NCI-H345 treated with DMSO at 0.1 percent for 48 hours (cell line): ENCODE results near the gene GFAP.

Source experiments
- DNase-seq: peaks from one replicate; lab custom pipeline; 2025; ENCODE audit not compliant: unreplicated experiment; lab: John Stamatoyannopoulos, UW

GFAP gene

DNA sequence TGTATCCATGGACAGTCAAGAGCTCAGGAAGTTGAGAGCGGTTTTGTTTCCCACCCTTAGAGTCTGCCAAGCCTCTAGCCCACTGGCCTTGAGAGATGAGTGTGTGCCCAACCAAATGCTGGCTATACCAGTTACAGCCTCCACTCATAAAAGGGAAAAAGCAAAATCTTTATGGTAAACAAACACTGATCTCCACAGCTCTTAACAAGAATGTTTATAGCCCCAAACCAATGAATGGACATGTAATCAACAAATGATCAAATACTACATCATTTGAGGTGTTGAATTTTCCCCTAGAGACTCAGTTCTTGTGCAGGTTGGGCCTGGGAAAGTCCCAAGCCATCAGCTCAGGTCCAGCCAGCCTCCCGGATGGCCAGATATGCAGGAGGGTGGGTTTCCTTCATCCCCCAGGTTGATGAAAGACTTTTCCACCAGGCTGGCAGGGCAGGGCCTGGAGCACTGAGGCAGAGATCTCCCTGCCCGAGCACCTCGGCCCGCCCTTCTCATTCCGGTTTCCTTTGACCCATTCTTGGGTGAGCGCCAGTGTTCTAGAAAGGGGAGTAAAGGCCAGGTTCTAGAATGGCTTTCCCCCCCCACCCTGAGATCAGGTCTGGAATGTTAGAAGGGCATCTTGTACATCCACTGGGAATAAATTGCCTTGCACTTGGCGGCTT lies 12.2 kb downstream of the GFAP start:
- DNase-seq = no peak

DNA sequence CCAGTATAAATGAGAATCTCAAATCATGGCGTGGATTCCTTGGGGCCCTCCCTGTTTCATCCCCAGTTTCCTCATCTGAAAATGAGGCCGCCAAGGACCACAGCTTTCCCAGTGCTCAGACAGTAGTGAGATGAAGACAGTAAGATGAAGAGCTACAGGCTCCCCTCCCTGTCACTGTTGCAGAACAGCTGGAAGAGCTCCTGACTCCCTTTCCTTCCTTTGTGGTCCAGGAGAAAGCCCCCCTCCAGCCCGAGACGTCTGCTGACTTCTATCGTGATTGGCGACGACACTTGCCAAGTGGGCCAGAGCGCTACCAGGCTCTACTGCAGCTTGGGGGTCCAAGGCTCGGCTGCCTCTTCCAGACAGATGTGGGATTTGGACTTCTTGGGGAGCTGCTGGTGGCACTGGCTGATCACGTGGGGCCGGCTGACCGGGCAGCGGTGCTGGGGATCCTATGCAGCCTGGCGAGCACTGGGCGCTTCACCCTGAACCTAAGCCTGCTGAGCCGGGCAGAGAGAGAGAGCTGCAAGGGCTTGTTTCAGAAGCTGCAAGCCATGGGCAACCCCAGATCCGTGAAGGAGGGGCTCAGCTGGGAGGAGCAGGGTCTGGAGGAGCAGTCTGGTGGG lies 13.1 kb downstream of the GFAP start:
- DNase-seq = no peak

DNA sequence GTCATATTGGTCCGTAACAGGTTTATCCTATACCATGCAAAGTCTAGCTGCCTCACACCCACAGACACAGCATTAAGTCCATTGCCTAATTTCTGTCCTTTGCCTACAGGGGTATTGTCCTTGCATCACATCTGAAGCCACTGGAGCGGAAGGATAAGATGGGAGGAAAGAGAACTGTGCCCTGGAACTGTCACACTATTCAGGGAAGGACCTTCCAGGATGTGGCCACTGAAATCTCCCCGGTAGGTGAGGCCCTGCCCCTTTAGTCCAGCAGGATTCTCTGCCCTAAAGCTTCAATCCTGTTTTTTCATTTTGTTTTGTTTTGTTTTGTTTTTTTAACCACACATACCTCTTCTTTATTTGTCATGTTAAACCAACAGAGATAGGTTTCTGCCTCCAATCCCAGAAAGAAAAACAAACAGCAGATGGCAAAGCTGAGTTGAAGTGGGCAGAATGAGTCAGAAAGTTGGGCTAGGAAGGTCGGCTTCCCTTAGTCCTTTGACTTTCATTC lies 13.8 kb downstream of the GFAP start:
- DNase-seq = no peak

DNA sequence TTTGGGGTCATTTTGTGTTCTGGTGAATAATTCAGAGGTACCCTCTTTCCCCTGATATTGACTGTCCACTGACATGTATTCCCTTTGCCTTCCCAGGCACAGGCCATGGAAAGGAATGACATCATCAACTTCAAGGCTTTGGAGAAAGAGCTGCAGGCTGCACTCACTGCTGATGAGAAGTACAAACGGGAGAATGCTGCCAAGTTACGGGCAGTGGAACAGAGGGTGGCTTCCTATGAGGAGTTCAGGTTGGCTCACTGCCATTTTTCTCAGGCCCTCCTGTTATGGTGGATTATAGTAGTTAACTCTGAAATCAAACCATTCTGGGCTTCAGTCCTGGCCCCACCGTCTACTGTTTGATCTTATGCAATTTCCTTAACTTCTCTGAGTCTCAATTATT lies 14.4 kb downstream of the GFAP start:
- DNase-seq = no peak

DNA sequence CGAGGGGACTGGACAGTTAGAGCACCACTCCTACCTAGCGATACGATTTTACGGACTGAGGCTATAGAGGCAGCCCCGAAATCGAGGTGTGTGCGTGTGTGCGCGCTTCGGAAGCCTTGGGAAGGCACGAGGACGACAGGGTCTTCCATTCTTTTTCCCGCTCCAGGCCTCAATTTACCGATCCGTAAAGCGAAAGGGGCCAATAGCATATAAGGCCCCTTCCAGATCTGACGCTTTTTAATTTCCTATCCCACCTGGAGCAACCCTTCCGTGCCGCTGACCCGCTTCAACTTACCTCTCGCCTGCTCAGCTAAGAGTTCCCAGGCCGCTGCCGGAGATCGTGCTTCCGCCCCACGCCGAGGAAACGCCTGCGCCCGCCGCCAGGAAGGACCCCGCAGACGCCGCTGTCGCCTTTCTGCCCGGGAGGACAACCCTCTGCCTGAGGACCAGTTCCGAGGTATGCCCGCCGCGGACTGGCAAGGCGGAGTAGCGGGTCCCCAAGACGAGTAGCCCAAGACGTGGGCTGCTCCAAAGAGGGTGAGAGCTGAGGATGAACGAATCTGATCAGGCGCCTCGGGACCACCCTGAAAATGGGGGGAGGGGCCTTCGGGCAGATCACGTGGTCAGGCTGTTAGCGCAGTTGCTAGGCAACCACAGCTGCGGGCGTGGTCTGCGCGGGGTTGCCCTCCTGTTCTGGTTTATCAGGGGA lies 16.1 kb downstream of the GFAP start, which contains the start of gene EFTUD2:
TSS of gene EFTUD2 (minus strand) at position 372 of the 709 bp plus-strand sequence. CDS start 4,924 bp downstream, outside the sequence.
- peak; percentile 86 for DNase-seq

DNA sequence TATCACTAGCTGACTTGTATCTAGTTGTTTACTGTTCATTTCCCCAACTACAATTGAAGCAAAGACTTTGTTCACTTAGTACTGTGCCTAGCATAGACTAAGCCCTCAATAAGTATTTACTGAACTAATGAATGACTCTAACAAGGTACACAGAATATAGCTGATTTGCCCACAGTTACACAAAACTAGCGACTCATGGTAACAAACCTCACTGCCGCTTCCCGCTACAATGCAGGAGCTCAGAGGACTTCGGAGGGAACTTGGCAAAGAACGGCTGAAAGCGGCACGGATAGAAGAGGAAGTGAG lies 16.6 kb downstream of the GFAP start:
- peak; percentile 14 for DNase-seq

DNA sequence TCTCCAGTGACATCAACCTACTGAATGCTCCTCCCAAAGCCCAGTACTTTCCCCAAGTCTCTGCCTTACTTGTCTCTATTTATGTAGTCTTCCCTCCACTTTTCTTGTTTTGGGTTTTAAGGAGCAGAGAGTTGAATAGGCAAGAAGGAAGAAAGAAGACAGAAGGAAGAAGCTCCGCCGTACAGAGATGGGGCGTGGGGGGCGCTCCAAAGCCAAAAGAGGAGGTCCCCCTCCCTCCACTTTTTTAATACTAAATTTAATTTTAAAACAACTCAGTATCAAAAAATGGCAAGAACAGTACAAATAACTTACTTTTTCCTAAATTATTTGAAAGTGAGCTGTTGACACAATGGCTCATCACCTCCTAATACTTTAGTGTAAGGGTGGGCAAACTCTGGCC lies 20.7 kb downstream of the GFAP start:
- DNase-seq = no peak

DNA sequence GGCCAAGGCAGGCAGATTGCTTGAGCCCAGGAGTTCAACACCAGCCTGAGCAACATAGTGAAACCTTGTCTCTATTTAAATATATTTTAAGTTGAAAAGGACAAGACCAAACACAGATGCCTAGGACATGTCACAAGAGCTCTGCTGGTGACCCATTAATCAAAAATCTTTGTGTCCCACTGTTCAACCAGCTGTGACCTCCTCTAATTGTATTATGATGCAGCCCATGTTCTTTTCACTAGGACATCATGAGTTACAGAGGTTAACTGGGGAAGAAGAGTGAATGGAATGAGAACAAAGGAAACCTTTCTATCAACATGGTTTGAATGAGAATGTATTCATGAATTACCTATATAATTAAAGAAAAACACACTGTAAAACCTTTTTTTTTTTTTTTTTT lies 23.1 kb downstream of the GFAP start:
- no peak for DNase-seq

DNA sequence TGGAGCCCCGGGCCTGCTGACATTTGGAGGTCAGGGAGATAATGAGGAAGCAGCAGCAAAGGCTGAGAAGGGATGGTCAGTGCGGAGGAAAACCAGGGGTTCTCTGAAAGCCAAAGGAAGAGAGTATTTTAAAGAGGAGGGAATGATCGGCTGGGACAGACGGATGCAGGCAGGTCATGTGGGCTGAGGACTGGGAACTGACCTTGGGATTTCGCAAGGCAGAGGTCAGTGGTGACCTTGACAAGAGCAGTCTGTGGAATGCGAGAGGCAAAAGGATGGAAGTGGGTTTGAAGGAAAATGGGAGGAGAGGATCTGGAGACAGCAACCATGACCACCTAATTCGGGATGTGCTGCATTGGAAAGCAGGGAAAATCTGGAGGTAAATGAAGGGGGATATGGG lies 26.3 kb downstream of the GFAP start:
- no peak for DNase-seq

DNA sequence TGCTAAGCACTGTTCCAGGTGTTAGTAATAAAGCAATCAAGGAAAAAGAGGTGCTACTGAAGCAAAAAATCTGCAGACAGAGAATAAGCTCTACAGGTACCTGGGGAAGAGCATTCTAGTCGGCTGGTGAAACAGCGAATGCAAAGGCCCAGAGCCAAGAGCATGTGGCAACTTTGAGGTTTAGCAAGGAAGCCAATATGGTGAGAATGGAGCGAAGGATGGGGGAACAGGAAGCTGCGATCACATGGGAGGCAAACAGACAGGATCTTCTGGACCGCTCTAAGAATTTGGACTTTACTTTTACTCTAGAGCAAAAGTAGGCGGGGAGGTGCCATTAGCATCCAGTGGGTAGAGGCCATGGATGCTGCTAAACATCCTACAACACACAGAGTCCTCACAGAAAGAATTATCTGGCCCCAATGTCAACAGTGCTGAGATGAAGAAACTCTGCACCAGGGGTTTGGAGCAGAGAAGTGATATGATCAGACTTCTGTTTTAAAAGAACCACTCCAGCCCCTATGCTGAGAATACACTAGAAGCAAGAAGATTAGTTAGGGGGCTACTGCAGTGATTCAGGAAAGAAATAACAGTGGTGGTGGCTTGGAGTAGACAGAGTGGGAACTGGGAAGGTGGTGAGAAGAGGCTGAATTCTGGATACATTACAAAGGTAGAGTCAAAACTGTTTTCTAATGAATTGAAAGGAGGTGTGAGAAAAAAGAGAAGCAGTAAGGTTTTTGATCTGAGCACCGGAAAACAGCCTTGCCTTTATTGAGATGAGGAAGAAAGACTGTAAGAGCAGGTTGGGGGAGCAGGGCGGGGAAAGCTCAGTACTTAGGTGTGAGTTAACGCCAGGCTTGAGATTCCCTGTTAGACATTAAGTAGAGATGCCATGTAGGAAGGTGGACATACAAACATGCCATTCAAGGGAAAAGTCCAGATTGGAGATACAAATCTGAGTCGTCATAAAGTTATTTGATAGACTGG lies 27.0 kb downstream of the GFAP start:
- DNase-seq = no peak

DNA sequence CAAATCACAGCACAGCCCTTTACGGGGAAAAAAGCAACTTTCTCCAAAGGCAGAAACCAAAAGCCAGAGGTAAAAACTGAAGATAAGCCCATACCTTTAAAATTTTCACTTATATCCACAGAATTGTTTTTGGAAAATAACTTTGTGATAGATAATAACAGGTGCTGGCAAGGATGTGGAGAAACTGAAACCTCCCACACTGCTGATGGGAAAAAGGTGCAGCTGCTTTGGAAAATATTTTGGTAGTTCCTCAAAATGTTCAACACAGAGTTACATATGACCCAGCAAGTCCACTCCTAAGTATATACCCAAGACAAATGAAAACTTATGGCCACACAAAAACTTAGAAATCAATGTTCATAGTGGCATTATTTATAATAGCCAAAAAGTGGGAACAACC lies 28.3 kb downstream of the GFAP start:
- no peak for DNase-seq

DNA sequence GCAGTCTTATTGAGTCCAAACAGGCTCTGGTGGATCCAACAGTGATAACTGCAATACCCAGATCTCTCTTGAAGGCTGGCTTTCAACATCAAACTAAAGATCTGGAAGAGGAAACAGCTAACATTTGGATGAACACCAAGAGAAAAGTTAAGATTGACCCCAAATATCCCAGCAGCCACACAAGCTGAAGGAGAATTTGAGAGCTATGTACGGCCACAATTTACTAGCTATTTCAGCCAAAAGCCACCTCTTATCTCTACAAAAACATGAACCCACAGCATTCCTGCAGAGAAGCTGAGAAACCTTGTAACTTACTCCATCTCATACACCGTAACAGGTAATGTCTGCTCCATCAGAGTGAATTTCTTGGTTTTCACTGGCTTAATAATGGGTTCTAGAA lies 30.4 kb downstream of the GFAP start:
- DNase-seq = no peak

DNA sequence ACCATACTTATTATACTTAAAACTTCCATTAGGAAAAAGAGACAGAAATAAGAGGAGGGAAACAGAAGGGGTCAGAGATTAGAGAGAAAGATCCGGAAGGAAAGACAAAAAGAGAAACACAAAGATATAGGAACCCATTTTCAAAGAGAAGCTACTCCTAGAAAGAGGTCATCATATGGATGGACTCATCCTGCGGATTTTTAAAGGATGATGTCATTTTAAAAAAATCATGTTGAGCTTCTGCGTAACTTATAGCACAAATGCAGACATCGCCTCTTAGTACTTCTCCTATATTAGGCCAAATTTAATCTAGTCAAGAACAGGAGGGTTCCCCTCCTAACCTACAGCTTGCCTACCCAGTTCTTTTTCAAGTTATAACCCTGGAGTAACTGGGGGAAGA lies 34.2 kb downstream of the GFAP start:
- DNase-seq = no peak

DNA sequence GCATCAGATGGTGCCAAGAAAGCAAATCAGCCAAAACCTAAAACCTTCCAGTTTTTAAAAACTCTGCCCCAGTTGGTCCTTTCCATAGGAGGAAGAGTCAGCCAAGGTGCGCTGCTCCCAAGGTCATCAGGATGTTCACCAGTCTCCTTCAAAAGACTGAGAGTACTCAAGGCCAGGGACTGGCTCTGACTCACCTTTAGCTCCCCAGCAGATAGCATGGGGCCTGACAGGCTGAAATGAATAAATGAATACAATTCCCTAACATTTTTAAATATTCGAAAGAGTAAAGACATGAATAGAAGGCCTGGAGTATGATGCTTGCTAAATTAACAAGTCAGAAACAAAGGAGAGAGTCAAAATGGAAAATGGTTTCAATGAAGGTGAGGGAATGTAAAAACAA lies 35.2 kb downstream of the GFAP start:
- no peak for DNase-seq

DNA sequence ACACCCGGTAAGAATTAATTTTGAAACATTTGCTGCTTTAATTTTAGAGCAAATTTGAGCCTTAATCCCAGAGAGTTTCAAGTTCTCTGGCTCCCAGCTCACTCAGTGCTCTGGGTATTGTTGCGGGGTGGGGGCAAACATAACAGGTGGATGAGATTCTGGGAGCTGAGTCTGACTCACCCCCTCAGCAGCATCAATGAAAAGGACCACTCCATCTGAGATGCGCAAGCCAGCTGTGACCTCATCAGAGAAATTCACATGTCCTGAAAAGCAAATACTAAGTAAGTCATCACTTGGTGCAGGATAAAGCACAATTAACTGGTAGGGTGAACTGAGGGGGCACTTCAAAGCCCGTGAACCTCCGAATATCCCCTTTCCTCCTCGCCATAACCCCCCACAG lies 35.9 kb downstream of the GFAP start:
- DNase-seq = no peak

DNA sequence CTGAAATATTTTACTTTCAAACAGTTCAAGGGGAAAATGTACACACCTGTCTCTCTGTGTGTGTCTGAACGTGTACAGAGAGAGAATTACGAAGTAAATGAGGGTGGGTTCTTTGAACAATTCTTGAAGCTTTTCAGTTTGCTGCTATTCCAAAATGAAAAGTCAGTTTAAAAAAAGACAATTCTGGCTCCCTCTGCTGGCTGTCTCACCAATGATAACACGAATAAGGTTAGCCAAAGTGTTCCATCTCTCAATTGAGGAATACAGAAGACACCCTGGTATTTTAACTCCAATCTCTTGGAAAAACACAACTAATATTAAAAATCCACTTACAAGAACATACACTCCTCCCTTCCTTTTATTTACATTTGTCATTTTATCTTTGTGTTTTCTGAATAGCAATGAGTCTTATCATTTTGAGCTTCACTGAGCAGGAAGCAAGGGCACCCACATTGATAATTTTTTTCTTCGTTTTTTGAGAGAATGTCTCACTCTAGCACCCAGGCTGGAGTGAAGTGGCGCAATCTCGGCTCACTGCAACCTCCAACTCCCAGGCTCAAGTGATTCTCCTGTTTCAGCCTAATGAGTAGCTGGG lies 36.6 kb downstream of the GFAP start:
- DNase-seq = no peak

DNA sequence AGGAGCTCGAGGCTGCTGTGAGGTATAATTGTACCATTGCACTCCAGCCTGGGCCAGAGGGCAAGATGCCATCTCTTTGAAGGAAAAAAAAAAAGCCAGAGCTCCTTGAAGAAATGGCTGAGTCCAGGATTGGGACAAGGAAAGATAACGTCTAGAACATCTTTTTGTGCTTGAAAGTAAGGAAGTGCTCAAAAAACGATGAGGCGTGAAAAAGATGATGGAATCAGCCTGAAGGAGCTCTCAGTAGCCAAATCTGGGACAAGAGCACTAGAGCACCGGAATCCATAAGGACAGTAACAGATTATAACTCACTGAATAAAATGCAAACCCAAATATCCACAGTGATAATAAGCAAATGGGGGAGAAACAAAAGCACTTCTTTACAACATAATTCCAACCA lies 38.2 kb downstream of the GFAP start:
- DNase-seq = no peak

DNA sequence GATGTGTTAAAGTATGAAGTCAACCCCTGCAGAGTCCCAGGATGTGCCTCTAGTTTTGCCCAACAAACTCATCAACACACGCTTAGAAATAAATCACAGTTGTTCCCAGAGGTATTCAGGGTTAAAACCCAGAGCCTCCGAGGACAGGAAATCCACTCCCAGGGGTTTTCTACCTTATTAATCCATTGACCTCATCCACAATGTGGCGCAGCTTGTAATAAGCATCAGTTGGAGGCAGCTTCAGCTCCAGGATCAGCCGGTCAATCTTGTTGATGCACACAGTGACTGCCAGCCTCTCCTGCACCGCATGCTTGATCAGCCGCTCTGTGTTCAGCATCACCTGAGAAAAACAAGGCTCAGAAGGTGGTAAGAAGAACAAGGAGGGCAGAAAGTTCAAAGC lies 39.5 kb downstream of the GFAP start:
- DNase-seq = no peak

DNA sequence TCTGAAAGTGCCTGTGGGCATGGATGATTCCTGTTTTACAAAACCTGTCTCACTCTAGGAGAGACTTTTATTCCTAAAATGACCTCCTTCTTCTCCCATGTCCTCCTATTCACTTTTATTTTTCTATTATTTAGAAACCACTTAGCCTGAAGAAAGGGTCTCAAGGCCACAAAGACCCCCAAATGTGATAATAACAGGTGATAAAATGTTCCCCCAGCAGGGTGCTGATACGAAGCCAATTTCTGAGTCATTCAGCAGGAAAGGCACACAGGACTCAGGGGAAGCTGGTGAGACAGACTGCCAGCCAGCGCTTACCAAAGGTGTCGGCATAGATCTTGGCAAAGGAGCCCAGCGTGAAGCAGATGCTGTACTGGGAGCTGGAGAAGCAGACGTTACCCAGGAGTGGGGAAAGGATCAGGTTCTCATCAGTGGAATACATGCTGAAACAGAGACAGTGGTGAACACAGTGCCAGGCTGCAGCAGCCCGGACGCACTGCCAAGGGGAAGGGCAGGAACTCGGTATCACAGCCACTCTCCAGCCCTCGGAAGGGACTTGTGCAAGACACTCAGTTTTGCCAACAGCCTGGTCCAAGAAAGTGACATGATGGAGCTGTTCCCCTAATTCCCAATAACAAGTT lies 43.0 kb downstream of the GFAP start:
- peak; percentile 94 for DNase-seq

DNA sequence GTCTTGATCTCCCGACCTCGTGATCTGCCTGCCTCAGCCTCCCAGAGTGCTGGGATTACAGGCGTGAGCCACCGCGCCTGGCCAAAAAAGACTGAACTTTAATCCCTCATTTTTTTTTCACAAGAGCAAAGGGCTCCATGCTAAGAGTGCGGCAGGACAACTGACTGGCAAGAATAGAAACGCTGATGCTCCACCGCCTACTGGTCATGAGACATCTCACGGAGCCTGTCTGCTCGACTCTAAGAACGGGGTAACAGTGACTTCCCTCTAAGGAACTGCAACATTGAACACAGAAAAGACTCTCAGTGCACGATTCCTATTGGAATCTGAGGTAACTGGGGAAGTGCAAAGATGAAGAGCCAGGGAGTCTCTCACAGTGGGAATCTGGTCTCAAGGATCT lies 43.7 kb downstream of the GFAP start:
- DNase-seq = no peak
